GM18502 (cell line): ENCODE results near the gene MMP14.
"Not testable (repeated sequence)": the region's sequence is repeated elsewhere in the genome, so short reads cannot be mapped to it uniquely, and the experiment has no call there.

Experiments used
- ATAC-seq: cut with Tn5 transposase; IDR thresholded peaks from one replicate; pipeline ENCODE4 v1.9.1; 2021; ENCODE audit warnings: mild to moderate bottlenecking; ENCODE audit not compliant: unreplicated experiment, poor library complexity

The MMP14 gene

DNA sequence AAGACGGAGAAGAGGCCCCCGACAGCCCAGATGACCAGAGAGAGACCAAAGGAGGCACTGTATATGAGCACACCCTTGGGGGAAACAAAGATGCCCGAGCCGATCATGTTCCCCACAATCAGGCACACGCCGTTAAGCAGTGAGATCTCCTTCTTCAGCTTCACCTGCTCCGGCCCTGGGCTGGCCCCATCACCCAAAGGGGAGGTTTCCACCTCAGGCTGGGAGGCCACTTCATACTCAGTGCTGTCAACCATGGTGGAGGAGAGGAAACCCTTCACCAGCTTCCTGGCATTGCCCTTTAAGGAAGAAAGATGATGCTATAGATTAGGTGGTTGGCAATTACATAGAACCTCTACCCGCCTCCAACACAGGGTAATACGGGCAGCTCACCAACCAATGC lies 23.2 kb upstream of the MMP14 start:
- ATAC-seq = no peak

DNA sequence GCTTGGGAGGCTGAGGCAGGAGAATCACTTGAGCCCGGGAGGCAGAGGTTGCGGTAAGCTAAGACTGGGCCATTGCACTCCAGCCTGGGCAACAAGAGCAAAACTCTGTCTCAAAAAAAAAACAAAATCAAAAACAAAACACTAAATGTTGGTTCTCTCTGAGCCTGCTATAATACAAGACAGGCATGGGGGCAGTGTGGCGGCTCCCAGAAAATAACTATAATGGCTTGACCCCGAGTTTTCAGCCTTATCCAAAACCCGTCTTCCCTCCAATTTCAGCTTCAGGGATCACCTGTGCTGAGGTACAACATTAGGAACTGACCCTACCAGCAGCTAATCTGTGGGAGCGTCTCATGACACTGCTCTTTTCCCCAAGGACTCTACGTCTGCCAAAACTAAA lies 22.0 kb upstream of the MMP14 start:
- no peak for ATAC-seq

DNA sequence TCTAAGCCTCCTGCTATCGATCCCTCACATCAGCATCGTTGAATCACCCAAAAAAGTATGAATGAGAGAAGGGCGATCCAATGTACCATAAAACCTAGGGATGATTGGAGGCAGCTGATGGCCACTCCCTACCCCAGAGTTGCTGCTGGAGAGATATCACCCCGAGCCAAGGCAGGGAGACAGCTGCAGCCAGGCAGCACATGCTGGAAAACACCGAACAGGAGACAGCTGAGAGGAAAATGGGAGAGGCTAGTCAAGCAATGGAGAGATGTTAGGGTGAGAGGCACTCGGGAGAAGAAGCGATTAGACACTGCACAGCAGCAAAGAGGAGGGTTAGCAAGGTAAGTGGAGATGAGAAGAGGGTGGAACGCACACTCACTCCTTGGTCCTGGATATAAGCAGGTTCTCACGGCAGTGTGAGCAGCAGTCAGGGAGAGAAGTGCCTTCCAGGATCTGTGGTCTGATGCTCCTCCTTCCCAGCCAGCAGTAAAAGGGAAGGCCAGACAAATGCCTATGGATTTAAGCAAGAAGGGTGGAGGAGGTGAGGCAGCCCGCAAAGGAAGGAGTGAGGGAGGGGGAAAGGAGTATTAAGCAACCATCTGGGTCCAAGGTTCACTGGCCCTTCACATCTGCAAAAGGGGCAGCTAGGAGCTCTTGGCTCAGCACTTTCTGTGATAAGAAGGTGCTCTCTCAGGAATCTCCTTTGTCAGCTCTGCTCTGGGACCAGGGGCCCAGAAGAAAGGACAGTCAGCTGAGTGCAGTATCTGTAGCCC lies 21.3 kb upstream of the MMP14 start, which contains the start of gene SLC7A7:
Gene SLC7A7, minus strand, starts transcription at position 495 of the 773 bp plus-strand sequence. CDS start 2,037 bp downstream, outside the sequence.
- ATAC-seq = no peak

DNA sequence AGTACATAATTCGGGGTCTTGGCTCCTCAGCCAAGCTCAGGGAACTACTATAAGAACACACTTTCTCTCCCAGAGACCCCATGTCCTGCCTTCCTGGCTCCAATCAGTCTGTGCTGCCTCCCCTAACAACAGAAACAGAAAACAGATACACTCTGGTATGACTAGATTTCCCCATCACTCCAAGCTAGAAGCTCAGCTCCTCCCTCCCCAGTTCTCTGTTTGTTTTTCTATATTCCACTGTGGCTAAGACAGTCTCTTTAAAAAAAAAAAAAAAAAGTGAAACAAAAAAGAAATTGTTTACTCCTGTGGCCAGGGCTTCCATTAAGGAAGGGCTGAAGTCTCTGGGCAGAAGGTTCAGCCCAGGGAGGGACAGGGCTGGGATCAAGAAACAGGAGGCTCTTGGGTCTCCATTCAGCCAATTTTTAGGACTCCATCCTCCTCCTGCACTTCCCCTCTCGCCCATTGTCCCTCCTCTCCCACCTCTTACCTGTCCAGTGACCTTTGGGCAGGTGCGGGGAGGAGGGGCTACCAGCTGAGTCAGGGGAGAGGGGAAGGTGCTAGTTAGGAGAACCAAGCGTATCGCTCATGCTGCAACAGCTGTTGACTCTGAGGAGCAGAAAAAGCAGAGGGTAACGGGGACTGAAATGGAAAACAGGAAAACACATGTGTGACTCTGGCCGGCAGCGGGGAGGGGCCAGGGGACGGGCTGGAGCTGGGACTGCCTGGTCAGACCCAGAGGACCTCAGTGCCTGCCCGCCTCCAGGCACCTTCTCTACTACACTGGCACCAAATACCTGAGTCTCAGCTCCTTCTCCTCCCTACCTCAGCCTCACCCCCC lies 17.0 kb upstream of the MMP14 start:
- no peak for ATAC-seq

DNA sequence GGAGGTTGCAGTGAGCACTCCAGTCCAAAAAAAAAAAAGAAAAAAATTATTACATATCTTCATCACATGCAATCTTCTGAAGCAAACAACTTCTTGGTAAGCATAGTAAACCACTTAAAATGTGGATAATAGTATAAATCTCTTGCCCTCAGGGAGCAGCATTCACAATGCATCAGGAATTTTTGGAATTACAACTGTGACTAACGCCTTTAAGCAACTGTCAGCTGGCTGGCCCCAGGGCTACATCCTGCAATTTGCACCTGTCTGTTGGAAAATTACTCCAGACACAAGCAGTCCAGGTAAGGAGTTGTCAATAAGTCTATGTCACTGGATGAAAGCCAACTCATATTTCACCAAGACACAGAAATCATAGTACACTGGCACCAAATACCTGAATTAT lies 15.7 kb upstream of the MMP14 start:
- ATAC-seq = no peak

DNA sequence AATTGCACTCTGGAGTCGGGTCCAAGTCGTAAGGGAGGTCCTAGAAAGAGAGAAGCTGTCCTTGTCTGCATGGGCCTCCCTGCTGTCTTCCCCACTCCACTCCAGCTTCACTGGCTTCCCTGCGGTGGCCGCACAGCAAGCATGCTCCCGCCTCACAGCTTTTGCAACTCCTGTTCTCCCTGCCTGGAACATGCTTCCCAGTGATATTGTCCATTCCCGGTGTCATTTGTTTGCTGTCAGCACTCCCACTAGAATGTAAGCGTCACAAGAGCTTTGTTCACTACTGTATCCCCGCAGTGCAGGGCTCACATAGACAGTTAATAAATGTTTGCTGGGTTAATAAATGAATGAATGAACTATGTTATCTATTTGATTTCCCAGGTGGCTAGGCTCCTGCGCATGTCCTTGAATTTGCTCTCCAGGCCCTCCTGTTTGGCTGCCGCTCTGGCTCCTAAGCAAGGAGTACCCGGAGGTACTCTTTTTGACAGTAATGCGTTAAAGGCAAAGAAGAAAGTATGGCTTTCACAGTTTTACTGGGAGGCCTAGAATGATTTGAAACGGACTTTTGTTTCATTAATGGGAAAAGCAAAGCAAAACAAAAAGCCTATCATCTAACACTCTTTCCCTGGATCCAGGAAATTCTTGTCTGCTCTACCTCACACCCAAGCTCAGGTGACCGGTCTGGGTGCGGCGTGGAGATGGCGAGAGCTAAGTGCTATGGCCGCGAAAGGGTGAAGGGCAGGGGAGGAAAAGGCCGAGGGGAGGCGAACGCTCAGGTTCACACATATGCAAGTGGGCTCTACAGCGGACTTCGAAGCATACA lies 15.0 kb upstream of the MMP14 start:
- no peak for ATAC-seq

DNA sequence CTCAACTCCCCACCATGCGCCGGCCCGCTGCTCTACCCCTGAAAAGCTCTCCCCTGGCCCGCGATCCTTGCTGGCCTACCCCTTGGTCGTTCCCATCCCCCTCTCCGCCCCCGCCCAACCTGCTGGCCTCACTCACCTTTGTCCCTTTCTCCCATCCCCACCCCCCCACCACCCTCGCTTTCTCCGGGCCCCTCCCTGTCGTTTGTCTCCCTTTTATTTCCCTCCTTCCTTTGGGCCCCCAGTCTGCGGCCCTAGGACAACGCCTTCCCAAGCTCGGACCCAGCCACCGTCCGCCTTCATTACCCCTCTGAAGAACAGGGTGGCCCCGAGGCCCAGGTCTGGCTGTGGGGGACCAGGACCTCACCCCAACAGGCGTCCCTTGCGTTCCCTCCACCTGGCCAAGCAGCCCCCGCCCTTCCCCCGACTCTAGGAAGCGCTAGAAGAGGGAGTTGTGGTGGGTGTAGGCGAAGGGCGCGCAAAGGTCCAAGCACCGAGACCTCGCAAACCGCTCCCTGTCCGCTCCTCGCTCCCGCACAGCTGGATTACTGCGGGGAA lies 14.3 kb upstream of the MMP14 start:
- no peak for ATAC-seq

DNA sequence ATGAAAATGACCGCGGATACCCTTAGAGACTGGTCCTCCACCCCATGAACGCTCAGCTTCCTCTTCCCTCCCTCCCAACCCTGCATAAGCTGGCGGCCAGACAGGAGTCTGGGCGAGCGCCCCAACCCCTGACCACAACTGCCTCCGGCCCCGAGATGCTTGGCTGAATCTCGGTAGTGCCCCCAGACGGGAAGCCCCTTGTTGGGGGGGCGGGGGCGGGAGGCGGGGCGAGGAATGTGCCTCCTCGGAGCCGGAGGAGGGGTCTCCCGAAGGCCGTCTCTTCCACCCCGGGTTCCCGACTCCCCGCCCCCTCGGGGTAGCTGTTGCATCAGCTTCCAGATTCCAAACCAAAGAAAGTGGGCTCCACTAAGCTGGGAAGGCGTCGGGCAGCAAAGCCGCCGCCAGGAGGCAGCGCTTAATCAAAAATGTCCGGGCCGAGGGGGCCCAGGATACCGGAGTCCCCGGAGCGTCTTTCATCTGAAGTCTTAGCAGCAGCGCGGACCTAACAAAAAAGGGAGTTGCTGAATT lies 13.8 kb upstream of the MMP14 start:
- peak; percentile 52 for ATAC-seq

DNA sequence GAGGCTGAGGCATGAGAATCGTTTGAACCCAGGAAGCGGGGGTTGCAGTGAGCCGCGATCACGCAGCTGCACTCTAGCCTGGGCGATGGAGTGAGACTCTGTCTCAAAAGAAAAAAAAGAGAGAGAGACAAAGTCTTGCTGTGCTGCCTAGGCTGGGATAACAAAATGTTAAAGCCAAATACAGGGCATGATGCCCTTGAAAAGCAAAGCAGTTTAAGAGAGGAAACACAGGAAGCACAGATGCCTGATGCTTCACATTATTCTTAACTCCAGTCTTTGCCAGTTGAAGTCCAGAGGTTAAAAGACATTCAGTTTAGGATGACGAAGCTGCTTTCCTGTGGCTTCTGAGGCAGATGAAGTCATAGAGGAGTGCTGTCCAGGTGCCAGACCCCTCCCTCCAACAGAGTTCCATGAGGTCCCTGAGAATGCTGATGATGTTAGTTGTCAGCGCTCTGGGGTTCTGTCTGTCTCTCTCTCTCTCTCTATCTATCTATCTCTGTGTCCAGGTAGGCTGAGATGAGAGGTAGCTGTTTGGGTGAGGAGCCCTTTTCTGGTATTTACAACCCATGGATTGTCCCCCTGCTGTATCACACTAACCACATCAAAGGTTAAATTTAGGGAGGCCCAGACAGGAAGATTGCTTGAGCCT lies 11.6 kb upstream of the MMP14 start:
- ATAC-seq = no peak

DNA sequence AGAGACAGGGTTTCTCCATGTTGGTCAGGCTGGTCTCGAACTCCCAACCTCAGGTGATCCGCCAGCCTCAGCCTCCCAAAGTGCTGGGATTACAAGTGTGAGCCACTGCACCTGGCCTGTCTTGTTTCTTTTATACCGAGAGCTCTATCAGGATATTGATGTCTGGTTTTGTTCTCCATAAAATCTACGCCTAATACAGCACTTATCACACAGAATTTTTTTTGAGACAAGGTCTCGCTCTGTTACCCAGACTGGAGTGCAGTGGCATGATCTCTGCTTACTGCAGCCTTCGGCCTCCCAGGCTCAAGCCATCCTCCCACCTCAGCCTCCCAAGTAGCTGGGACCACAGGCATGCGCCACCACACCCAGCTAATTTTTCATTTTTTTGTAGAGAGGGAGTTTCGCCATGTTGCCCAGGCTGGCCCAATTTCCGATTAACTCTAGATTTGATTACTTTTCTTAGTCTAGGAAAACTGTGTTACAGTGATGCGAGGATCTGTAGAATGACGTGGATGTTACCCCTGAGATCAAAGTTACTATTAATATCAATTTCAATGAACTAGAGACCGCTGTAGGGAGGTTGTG lies 7.2 kb upstream of the MMP14 start:
- not testable (repeated sequence) for ATAC-seq

DNA sequence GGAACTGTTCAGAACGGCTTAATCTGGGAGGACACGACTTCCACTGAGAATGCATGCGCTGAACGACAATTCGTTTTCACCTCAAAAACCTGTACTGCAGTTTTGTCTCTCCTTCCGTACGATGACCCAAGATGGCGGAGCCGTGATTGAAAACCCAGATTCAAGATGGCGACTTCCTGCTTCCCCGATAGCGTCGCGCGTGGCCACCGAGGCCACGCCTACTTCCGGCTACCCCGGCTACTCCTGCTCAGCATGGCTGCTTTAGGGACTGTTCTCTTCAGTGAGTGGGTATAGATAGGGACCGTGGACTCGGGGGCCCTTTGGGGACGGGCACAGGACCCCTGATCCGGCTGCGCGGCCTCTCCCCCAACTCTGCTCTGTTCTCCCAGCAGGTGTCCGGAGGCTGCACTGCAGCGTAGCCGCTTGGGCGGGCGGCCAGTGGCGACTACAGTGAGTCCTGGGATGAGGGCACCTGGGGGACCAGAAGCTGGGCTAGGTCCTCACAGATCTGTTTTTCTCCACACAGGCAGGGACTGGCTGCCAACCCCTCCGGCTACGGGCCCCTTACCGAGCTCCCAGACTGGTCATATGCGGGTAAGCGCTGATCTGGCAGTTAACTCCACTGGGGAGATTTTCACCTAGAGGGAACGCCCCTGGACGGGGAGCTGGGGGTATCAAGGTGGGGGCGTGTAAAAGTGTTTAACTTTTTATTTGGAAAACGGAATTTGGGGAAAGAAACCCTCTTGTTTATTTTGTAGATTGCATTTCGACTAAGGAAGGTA lies 6.5 kb upstream of the MMP14 start, which contains the start of gene MRPL52:
Gene MRPL52, plus strand, starts transcription at position 227 of the 782 bp plus-strand sequence. Its CDS starts 26 bp downstream, at position 253.
- ATAC-seq = peak; percentile 86

DNA sequence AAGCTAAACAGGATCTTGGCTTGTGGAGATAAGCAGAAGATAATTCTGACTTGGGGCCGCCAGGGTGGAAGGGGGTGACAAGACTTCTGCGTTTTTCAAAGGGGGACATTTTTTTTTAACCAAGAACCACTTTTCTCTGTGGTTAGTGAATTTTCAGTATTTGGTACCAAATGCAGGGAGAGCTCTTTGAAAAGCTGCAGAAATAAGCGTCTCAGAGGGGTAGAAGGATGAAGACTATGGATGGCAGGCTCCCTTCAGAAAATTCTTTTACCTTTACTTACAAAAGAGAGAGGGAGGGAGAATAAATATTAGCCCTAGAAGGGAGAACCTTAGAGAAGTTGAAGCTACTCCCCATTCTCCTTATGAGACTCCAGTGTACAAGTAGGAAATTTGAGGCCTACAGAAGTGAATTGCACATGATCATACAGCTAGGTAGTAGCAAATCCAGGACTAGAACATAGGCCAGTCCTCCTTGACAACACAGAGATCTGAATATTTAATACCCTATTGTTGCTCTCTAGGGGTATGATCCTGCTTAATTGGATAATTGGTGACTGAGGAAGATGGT lies 5.9 kb upstream of the MMP14 start:
- no peak for ATAC-seq

DNA sequence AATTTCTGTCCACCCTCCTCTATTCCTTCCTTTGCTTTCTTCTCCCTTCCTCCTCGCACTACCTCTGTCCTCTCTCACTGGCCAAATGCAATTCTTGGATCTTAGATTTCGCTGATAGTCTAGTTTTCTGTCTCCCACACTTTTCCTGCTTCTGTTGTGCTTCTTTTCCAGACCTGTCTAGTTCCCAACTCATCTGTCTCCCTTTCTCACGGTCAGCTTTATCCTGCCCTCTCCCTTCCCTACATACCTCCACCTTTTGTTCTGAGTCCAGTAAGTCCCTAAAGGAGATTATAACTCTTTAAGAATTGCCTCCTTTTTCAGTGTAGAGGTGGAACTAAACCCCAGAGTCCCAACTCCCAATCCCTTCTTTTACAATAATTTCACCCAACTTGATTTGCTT lies 880 bp upstream of the MMP14 start:
- no peak for ATAC-seq

DNA sequence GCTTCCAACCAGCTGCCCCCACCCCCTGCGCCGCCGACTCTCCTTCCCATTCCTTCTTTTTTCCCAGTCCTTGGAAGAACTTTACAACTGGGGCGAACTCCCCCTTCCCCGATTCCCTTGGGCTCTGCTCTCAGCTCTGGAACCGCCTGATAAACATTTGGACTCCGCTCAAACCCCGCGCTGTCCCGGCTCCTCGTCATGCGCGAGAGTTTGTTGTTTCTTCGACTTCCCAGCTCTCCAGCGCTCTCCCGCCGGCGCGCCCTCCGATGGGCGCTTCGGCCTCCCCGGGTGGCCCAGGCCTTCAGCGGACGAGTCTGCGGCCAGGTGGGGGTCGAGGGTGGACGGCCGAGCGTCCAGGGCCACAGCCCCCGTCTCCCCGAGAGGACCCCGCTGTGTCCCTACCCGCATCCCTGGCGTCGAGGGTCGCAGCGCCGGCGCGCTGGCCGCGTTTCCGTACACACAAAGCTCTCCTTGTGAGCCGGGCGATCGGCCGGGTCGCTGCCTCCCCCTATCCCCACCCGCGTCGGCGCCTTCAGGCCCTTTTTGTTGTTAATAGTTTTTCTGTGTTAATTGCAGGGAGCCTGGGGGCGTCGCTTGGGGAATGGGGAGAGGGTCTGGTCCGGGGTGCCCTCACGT lies 847 bp downstream of the MMP14 start:
- ATAC-seq = no peak

DNA sequence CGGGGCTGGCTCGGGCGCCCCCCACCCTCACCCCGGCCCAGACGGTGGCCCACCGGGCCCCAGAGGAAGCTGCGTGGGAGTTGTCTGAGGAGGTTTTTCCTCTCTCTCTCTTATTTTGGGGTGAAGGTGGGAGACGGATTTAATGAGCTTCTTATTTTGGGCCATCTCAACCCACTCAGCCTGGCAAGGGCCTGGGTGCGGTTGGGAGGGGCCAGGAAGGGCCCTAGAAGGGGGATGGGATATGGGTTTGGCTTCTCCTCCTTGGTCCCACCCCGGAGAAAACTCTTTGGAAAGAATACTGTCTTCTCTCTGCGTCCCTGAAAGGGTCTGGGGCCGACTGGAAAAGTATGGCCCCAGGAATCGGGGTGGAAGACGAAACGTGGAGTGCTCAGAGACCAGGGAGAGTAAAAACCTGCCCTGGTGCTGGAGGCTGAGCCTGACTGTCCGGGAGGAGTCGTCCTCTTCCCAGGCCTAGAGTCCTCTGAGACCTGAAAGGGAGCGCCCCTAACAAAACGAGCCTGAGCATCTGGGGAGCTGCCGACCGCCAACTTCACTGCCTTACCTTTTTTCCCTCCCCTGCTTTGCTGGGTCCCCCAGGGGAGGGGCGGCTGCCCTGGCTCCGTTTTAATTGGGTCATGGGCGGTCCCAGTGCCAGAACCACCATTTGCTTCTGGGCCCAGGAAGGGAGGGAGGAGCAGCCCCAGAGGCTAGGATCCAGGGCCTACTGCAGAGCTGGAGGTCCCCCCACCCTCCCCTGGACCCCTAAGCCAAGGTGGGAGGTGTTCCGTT lies 1.6 kb downstream of the MMP14 start:
- ATAC-seq = no peak

DNA sequence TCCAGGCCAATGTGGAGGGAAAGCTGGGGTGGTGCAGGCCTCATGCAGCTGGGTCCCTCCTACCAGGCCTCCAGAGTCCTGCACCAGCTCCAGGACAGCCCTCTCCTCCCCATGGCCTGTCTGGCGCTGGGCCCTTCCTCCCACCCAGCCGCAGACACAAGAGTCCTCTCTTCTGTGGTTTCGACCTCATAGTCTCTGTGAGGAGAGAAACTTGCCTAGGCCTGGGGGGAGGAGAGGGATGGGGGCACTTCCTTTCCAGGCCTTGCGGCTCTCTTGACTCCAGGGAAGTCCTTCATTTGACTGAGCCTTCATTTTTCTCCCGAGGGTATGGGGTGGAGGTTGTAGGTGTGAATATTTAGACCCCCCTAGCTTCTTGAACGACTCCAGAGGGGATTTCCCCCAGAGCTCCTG lies 2.3 kb downstream of the MMP14 start:
- peak; percentile 49 for ATAC-seq
